H9 (cell line): Measurements from ENCODE around the gene CCNB2. TPM values are rescaled to one million over a fixed set of nuclear protein-coding genes. Genes with fewer than 3 reads are reported as not detected.

Experiments
- DNase-seq: peaks from one replicate; pipeline ENCODE4 v3.0.0-alpha.2; 2017
- H2AFZ ChIP-seq: one replicate; pipeline ENCODE4 v1.6.1; 2013; ENCODE audit warnings: mild to moderate bottlenecking, low read length, control low read depth, moderate library complexity
- H2AK5ac ChIP-seq: 2 replicates; pipeline ENCODE4 v1.6.1; 2013; ENCODE audit warnings: low read length, control low read depth, mixed read lengths; ENCODE audit not compliant: insufficient read length
- H2BK120ac ChIP-seq: one replicate; pipeline ENCODE4 v1.6.1; 2013; ENCODE audit warnings: low read depth, mild to moderate bottlenecking, low read length, control low read depth, inconsistent platforms; ENCODE audit not compliant: poor library complexity, severe bottlenecking
- H2BK12ac ChIP-seq: 2 replicates; pipeline ENCODE4 v1.6.1; 2013; ENCODE audit warnings: low read length, control low read depth, mixed read lengths, low read depth; ENCODE audit not compliant: insufficient read length
- H2BK15ac ChIP-seq: 2 replicates; pipeline ENCODE4 v1.6.1; 2013; ENCODE audit warnings: low read depth, low read length, control low read depth
- H2BK20ac ChIP-seq: one replicate; pipeline ENCODE4 v1.6.1; 2013; ENCODE audit warnings: low read depth, mild to moderate bottlenecking, low read length, control low read depth, inconsistent platforms; ENCODE audit not compliant: poor library complexity, severe bottlenecking
- H2BK5ac ChIP-seq: 2 replicates; pipeline ENCODE4 v1.6.1; 2013; ENCODE audit warnings: low read length, control low read depth, mixed read lengths; ENCODE audit not compliant: insufficient read length
- H3K14ac ChIP-seq: 2 replicates; pipeline ENCODE4 v1.6.1; 2013; ENCODE audit warnings: low read length, control low read depth; ENCODE audit not compliant: insufficient read depth
- H3K18ac ChIP-seq: 2 replicates; pipeline ENCODE4 v1.6.1; 2013; ENCODE audit warnings: low read depth, mild to moderate bottlenecking, mixed read lengths, low read length, control low read depth; ENCODE audit not compliant: insufficient read length
- H3K23ac ChIP-seq: 2 replicates; pipeline ENCODE4 v1.6.1; 2013; ENCODE audit warnings: low read length, control low read depth, mixed read lengths, low read depth; ENCODE audit not compliant: insufficient read length
- H3K23me2 ChIP-seq: 2 replicates; pipeline ENCODE4 v1.6.1; 2013; ENCODE audit warnings: low read depth, mild to moderate bottlenecking, mixed read lengths, low read length, control low read depth; ENCODE audit not compliant: insufficient read length, poor library complexity, severe bottlenecking
- H3K27ac ChIP-seq: 2 replicates; pipeline ENCODE4 v1.5.1; 2013; ENCODE audit warnings: low read length, control low read depth, mixed read lengths, low read depth; ENCODE audit not compliant: insufficient read length
- H3K27me3 ChIP-seq: 2 replicates; pipeline ENCODE4 v1.6.1; 2013; ENCODE audit warnings: low read length, control low read depth, inconsistent platforms; ENCODE audit not compliant: insufficient read depth
- H3K4ac ChIP-seq: 2 replicates; pipeline ENCODE4 v1.6.1; 2013; ENCODE audit warnings: low read depth, mild to moderate bottlenecking, control low read depth, inconsistent platforms, low read length, moderate library complexity
- H3K4me1 ChIP-seq: 2 replicates; pipeline ENCODE4 v1.6.1; 2013; ENCODE audit warnings: low read length, control low read depth, inconsistent platforms; ENCODE audit not compliant: insufficient read depth
- H3K4me2 ChIP-seq: 2 replicates; pipeline ENCODE4 v1.6.1; 2013; ENCODE audit warnings: low read length, control low read depth, mixed read lengths; ENCODE audit not compliant: insufficient read length, insufficient read depth
- H3K56ac ChIP-seq: 2 replicates; pipeline ENCODE4 v1.6.1; 2013; ENCODE audit warnings: low read depth, mild to moderate bottlenecking, mixed read lengths, low read length, control low read depth; ENCODE audit not compliant: insufficient read length
- H3K79me1 ChIP-seq: 2 replicates; pipeline ENCODE4 v1.6.1; 2013; ENCODE audit warnings: low read depth, mild to moderate bottlenecking, moderate library complexity, low read length, control low read depth, inconsistent platforms; ENCODE audit not compliant: insufficient read depth, poor library complexity, severe bottlenecking
- H3K79me2 ChIP-seq: 2 replicates; pipeline ENCODE4 v1.6.1; 2013; ENCODE audit warnings: low read length, control low read depth, inconsistent platforms; ENCODE audit not compliant: insufficient read depth
- H3K9ac ChIP-seq: 2 replicates; pipeline ENCODE4 v1.6.1; 2013; ENCODE audit warnings: low read length, control low read depth, mixed read lengths; ENCODE audit not compliant: insufficient read length; ENCODE audit errors: extremely low read depth
- H3K9me3 ChIP-seq: one replicate; pipeline ENCODE4 v1.6.1; 2013; ENCODE audit warnings: low read depth, low read length, inconsistent platforms; ENCODE audit not compliant: control insufficient read depth
- H3T11ph ChIP-seq: one replicate; pipeline ENCODE4 v1.6.1; 2013; ENCODE audit warnings: mild to moderate bottlenecking, low read length, control low read depth, inconsistent platforms
- H4K20me1 ChIP-seq: one replicate; pipeline ENCODE4 v1.6.1; 2013; ENCODE audit not compliant: control insufficient read depth, insufficient read length, insufficient read depth
- H4K5ac ChIP-seq: 2 replicates; pipeline ENCODE4 v1.6.1; 2013; ENCODE audit warnings: low read depth, mild to moderate bottlenecking, mixed read lengths, low read length, control low read depth; ENCODE audit not compliant: insufficient read length
- H4K8ac ChIP-seq: replicated peaks from 2 replicates; pipeline ENCODE4 v1.6.1; 2013; ENCODE audit warnings: low read length, control low read depth, mixed read lengths, low read depth; ENCODE audit not compliant: insufficient read length
- H4K91ac ChIP-seq: 2 replicates; pipeline ENCODE4 v1.6.1; 2013; ENCODE audit warnings: low read depth, mild to moderate bottlenecking, moderate library complexity, mixed read lengths, low read length, control low read depth; ENCODE audit not compliant: insufficient read length
- H3K27ac Mint-ChIP-seq, 3 experiments: 2 replicates in 2 of 3; 3 replicates in 1 of 3; pipeline ENCODE4 v1.8.0; 2020 to 2021; ENCODE audit warnings: mixed read lengths in 3 of 3, mild to moderate bottlenecking in 1 of 3, moderate library complexity in 1 of 3
- H3K27me3 Mint-ChIP-seq: 2 replicates; pipeline ENCODE4 v1.8.0; 2021; ENCODE audit warnings: low read depth, mild to moderate bottlenecking, moderate library complexity, mixed read lengths
- H3K36me3 Mint-ChIP-seq, 3 experiments: 2 replicates in 2 of 3; 3 replicates in 1 of 3; pipeline ENCODE4 v1.8.0; 2020 to 2021; ENCODE audit warnings: low read depth in 3 of 3, mixed read lengths in 3 of 3; ENCODE audit not compliant: insufficient read depth in 1 of 3
- H3K4me1 Mint-ChIP-seq, 2 experiments: 2 replicates each; pipeline ENCODE4 v1.8.0; 2020; ENCODE audit warnings: mixed read lengths in 2 of 2
- H3K4me3 Mint-ChIP-seq, 2 experiments: 2 replicates in 1 of 2; 3 replicates in 1 of 2; pipeline ENCODE4 v1.8.0; 2020 to 2021; ENCODE audit warnings: mild to moderate bottlenecking in 2 of 2, mixed read lengths in 2 of 2, moderate library complexity in 1 of 2
- H3K9me3 Mint-ChIP-seq, 2 experiments: 2 replicates in 1 of 2; 3 replicates in 1 of 2; pipeline ENCODE4 v1.8.0; 2020; ENCODE audit warnings: mild to moderate bottlenecking in 2 of 2, mixed read lengths in 2 of 2, moderate library complexity in 1 of 2
- WGBS: extraction: QIAGEN DNeasy Blood & Tissue Kit; methylation state at CpG from one replicate; pipeline ENCODE4 v1.1.7; 2013; ENCODE audit warnings: missing lambda C conversion rate, low lambda C conversion rate, mixed read lengths; ENCODE audit not compliant: insufficient read length; ENCODE audit errors: extremely low coverage; 5-methylcytosine and 5-hydroxymethylcytosine counted together
- total RNA-seq: library from RNA; stranded (reverse); gene quantifications from 2 replicates; pipeline ENCODE4 v1.2.1, GENCODE V29; 2021
- TF ChIP-seq, protein P1 (sequence below): fragments of 200-600 bp; sonication (generic); conservative IDR thresholded peaks from 3 replicates; pipeline ENCODE4 v1.8.0; 2021; ENCODE audit warnings: antibody characterized with exemption, mild to moderate bottlenecking

CCNB2 gene
- total RNA-seq, 1 experiment from 2014 or later, result 122 TPM

DNA sequence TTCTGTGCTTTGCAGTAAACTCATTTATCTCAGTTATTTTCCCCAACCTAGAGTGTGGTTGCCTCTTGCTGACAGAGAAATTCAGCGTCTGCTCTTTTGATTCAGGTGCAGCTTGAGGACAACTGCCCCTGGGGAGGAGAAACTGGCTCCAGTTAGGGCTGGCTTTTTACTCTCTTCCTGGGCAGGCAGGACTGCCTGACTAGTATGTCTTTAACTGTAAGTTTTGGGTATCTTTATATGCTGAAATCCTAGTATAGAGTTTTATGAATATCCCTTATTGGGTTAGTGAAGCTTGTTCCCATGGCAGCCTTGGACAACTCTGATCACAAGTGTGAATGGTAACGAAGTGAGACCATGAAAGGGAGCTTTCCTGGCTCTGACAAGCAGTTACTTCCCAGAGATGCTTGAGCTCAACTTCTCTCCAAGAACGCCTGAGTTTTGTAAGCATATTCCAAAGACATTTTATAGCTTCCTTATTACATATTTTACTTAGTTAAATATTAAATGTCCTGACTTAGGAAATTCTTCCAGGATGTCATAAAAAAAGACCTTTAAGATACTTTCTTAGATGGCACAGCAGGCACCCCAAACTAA, 27.1 kb downstream of the CCNB2 start:
- H3K23ac ChIP-seq, result no peak overlapping the region
- H3K27ac Mint-ChIP-seq, result no peak overlapping the region; a peak in 1 of 7 replicates
- no peak overlapping the region for H2BK12ac ChIP-seq
- no peaks in the 10 kb centered on the region for H3K4me1 ChIP-seq
- no peak overlapping the region for H3K4me3 Mint-ChIP-seq
- H3K9me3 Mint-ChIP-seq, result peaks cover 27 to 32% of the 10 kb centered on the region in 2 experiments
- H3K79me1 ChIP-seq, result peaks cover 3% of the 10 kb centered on the region
- H3K79me2 ChIP-seq, result no peaks in the 10 kb centered on the region
- no peak overlapping the region for H2BK15ac ChIP-seq
- H3K14ac ChIP-seq, result no peak overlapping the region
- no peaks in the 10 kb centered on the region for H4K20me1 ChIP-seq
- DNase-seq, result no peak
- no peak overlapping the region for H3K4me2 ChIP-seq
- no peaks in the 10 kb centered on the region for H3K23me2 ChIP-seq
- H3K27me3 Mint-ChIP-seq, result no peaks in the 10 kb centered on the region
- no peak overlapping the region for H3K9ac ChIP-seq
- H2AK5ac ChIP-seq, result no peak overlapping the region
- H3K36me3 Mint-ChIP-seq, result peaks cover 70 to 99% (median 97%) of the 10 kb centered on the region in 3 experiments
- TF ChIP-seq, protein P1, sequence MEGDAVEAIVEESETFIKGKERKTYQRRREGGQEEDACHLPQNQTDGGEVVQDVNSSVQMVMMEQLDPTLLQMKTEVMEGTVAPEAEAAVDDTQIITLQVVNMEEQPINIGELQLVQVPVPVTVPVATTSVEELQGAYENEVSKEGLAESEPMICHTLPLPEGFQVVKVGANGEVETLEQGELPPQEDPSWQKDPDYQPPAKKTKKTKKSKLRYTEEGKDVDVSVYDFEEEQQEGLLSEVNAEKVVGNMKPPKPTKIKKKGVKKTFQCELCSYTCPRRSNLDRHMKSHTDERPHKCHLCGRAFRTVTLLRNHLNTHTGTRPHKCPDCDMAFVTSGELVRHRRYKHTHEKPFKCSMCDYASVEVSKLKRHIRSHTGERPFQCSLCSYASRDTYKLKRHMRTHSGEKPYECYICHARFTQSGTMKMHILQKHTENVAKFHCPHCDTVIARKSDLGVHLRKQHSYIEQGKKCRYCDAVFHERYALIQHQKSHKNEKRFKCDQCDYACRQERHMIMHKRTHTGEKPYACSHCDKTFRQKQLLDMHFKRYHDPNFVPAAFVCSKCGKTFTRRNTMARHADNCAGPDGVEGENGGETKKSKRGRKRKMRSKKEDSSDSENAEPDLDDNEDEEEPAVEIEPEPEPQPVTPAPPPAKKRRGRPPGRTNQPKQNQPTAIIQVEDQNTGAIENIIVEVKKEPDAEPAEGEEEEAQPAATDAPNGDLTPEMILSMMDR, result no peak
- no peaks in the 10 kb centered on the region for H3K27me3 ChIP-seq
- H2AFZ ChIP-seq, result no peak overlapping the region
- H2BK5ac ChIP-seq, result no peak overlapping the region
- peaks cover 14 to 15% of the 10 kb centered on the region in 2 experiments for H3K4me1 Mint-ChIP-seq
- H3K18ac ChIP-seq, result no peak overlapping the region
- H2BK20ac ChIP-seq, result no peak overlapping the region
- H2BK120ac ChIP-seq, result no peak overlapping the region
- H3T11ph ChIP-seq, result no peak overlapping the region
- no peak overlapping the region for H4K8ac ChIP-seq
- H4K5ac ChIP-seq, result no peak overlapping the region
- no peak overlapping the region for H3K56ac ChIP-seq
- no peaks in the 10 kb centered on the region for H3K9me3 ChIP-seq
- no peak overlapping the region for H3K4ac ChIP-seq
- no CpG with 5 or more reads among the region's 3 CpGs for WGBS
- H4K91ac ChIP-seq, result no peak overlapping the region
- H3K27ac ChIP-seq, result no peak overlapping the region
